HG03342 (cell line): ENCODE results near the gene USPL1.
A peak's percentile ranks its signal among the peaks of the same experiment; 100 is the strongest.
"Not testable (repeated sequence)": the region's sequence is repeated elsewhere in the genome, so short reads cannot be mapped to it uniquely, and the experiment has no call there.

Experiments
- ATAC-seq: cut with Tn5 transposase; IDR thresholded peaks from one replicate; pipeline ENCODE4 v1.9.1; 2021; ENCODE audit warnings: mild to moderate bottlenecking, moderate library complexity; ENCODE audit not compliant: unreplicated experiment

The USPL1 gene

GRCh38 chr13:30617315-30618185, at the start of gene USPL1:
USPL1 (plus strand) TSS chr13:30617920; CDS start chr13:30621141, 3,221 bp downstream.
- ATAC-seq: peak; percentile 83

GRCh38 chr13:30569901-30570576, 47.7 kb upstream of the USPL1 start:
- no peak for ATAC-seq

- no peak for ATAC-seq
Observed at GRCh38 chr13:30570691-30571090, 47.0 kb upstream of the USPL1 start.

DNA sequence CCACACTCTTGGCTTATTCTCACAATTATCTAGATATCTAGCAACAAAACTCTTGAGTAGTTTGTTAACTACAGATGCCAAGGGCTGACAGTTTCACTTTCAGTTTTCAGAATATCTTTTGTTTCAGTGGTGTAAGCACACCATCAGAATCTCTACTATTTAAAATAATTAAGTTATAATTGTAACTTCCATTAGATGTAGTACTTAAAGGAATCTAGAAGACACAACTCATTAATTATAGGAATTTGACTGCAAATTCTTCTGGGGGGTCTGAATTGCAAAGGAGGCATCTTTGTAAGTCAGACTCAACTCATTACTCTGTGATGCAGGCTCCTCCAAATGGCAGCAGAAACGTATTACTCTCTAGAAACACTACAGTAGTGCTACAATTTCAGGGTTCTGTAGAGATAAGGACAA, 44.9 kb upstream of the USPL1 start:
- ATAC-seq: peak; percentile 58

DNA sequence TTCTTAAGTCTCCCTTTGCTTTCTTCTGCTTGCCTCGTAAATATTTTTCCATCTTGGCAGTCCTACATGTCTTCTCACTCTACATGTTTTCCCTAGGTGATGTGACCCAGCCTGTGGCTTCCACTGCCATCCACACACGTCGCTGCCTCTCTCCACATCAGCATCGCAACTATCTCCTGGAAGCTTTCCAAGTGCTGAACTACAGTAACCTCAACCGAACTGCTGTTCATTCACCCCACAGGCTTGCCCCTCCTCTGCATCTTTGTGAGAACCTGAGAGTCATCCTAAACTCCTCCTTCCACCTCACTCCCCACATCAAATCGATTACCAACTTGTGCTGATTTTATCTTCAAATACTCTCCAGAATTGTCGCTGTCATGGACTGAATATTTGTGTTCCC, 41.2 kb upstream of the USPL1 start:
- no peak for ATAC-seq

DNA sequence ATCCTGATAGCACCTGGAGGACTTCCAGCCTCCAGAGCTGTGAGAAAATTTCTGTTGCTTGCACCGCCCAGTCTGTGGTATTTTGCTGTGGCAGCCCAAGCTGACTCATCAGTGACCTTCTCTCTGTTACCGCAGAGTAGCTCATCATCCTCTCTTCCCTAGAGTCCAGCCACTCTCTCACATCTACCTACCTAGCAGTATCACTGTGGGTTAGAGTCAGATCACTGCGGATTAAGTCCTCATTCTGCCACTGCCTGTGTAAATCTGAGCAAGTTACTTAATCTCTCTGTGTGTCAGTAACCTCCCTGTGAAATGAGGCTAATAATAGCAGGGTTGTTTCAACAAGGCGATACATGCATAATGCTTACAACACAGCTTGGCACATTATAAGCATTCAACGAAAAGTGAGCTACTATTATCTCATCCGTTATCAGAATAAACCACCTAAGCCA, 40.3 kb upstream of the USPL1 start:
- ATAC-seq: peak; percentile 71

DNA sequence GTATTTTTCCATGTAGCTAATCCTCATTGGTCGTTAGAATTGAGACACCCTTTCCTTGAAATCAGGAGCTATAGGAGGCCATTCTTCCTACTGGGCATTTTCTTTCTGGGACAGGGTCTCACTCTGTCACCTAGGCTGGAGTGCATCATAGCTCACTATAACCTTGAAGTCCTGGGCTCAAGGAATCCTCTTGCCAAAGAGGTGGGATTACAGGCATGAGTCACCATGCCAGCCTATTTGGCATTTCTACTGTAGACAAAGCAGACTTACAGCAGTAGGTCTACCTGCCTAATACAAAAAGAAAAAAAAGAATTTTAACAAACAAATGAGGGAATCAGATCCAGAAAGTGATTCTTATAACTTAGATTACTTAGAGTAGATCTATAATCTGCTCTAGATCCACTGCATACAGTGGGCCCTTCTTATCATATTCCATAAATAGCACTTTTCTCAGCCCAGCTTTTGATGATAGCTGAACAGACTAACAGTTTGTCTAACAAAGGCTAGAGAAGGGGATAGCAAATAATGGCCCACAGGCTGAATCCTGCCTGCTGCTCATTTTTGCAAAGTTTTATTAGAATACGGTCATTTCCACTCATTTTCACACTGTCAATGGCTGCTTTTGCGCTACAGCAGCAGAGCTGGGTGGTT, 36.7 kb upstream of the USPL1 start:
- ATAC-seq: no peak

DNA sequence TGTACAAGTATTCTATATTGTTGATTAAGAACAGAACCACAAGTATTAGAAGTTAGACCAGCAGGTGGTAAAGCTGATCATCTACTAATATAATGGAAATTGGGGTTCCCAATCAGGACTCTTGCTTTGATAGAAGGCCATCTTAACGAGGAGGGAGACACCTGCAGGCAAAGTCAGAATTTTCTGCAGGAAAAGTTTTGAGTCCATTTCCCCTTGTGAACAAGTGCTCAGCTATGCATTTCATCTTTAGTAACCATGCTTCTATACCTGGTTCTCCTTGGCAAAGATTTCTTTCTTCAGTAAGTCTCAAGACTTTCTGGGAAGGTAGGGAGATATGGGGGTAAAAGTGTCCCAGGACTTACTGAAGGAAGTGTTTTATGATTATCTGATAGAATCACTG, 36.1 kb upstream of the USPL1 start:
- no peak for ATAC-seq

DNA sequence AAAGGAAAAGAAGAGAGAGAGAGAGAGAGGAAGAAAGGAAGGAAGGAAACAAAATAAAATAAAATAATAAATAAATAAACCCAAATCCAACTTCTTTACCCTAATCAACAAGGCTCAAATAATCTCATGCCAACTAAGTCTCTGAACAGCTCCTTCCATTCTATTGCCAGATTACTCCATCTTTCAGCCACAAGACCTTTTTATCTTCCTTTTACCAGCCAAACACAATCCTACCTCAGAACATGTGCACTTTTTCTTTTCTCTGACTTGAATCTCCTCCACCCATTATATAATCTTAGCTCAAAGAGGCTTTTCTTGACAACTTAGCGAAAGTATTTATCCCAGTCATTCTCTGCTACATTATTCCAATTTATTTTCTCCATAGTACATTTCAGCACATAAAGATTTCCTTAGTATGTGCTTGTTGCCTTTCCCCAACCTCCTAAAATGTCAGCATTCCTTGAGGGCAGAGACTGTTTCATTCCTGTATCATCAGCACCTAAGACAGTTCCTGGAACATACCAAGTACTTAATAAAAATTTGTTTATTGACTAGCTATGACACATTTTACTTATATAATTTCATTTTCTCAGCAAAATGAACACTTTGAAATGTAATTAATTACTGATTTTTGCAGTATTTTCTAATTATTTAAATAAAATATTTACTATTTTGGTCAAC, 33.5 kb upstream of the USPL1 start:
- no peak for ATAC-seq

- no peak for ATAC-seq
Observed at GRCh38 chr13:30585748-30586262, 31.9 kb upstream of the USPL1 start.

DNA sequence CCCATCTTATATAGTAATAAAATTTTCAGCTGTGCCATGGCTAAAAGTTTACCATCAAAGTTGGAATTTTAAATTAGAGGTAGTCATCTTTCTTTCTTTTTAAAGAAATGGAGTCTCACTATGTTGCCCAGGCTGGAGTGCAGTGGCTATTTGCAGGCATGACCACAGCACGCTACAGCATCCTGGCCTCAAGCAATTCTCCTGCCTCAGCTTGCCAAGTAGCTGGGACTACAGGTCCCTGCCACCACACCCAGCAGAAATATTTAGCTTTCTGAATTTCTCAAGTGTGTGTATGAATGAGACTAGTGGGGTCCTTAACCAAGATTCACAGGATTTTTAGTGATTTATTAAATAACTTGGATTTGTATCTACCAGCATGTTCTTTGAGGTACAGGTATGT, 30.5 kb upstream of the USPL1 start:
- no peak for ATAC-seq

DNA sequence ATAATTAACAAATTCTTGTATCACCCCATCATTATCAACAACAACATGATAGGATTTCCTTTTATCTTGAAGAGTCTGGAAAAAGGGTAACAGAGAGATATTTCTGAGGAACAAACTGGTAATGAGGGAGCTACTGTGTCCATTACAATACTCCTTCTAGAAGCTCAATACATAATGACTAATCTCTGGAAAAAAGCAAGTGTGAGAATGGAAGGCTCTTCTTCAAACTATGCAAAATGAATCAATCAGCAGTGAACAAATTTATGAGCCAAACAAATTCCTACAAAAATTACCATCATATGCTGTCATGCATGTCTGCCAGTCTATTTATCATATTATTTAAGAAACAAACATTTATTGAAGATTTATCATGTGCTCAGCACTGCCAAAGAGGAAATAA, 30.0 kb upstream of the USPL1 start:
- no peak for ATAC-seq

DNA sequence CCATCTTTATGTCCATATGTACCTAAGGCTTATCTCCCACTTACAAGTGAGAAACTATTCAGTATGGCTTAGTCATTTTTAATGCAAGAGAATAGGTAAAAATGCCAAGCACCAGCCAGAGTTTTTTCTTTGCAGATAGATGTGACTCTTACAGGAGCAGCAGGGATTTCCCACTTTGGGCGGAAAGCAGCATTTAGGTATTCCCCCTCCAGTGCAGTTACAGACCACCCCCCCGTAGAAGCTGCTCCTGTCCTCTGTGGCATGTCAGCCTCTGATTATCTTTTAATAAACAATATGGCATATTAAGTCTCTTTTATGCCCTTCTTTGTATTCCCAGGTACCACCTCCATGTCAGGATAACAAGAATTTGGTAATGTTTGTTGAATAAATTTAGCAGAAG, 24.7 kb upstream of the USPL1 start:
- no peak for ATAC-seq

- no peak for ATAC-seq
Observed at GRCh38 chr13:30600496-30600895, 17.2 kb upstream of the USPL1 start.

GRCh38 chr13:30601836-30602235, 15.9 kb upstream of the USPL1 start:
- ATAC-seq: no peak

DNA sequence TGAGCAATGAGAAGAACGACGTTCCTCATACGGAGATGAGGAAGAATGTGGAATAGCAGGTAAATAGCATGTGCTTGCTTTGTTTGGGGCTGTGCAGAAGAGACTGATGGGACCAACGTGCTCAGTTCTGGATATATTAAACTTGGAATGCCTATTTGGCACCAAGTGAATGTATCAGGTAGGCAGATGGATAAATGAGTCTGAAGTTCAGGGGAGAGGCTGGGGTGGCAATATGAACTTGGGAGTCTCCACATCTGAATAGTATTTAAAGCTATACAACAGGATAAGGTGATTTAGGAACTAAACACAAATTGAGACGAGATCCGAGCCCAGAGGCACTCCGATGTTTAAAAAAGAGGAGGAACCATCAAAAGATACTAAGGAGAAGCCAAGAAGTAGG, 12.7 kb upstream of the USPL1 start:
- ATAC-seq: no peak

DNA sequence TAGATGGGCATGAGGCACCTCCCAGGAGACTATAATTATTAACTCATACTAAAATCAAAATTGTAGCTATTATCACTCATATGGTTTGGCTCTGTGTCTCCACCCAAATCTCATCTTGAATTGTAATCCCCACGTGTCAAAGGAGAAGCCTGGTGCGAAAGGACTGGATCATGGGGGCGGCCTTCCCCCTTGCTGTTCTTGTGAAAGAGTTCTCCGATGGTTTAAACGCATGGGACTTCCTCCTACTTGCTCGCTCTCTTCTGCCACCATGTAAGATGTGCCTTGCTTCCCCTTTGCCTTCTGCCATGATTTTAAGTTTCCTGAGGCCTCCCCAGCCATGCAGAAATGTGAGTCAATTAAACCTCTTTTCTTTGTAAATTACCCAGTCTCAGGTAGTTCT, 10.5 kb upstream of the USPL1 start:
- not testable (repeated sequence) for ATAC-seq

DNA sequence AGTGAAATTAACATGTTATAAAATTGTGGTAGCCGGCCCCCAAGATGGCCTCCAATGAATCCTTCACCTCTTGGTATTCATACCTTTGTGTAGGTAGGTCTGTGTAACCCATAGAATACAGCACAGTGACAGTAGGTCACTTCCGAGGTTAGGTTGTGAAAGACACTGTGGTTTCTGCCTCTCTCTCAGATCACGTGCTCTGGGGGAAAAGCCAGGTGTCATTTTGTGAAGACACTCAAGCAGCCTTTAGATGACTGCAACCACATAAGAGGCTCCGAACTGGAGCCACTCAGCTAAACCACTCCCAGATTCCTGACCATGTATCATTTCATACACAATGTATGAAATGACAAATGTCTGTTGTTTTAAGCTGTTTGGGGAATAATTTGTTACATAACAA, 9.8 kb upstream of the USPL1 start:
- peak; percentile 98 for ATAC-seq

- ATAC-seq: no peak
Observed at GRCh38 chr13:30608364-30608763, 9.4 kb upstream of the USPL1 start.

- no peak for ATAC-seq
Observed at GRCh38 chr13:30610311-30610710, 7.4 kb upstream of the USPL1 start.

DNA sequence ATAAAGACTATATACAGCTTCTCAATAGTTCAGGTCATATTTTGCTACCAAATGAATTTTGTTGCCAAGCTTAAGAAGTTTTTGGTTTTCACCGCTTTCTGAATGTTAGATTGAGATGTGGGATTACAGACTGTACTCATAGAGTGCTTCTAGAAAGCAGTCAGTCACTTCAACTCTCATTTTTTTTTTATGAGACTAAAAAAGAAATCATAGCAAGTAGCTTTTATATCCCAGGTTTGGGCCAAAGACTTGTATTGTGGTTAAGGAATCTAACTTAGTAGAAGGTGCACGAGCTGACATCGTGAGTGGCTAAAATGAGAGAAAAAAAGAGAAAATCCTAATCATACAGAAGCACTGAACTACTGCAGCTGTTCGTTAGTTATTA, 2.2 kb upstream of the USPL1 start:
- ATAC-seq: no peak
